Activated effector memory CD4-positive, alpha-beta T cell treated with anti-CD3 and anti-CD28 coated beads, Interleukin-2, amount 50 U/mL, for 16 hours (primary cell): ENCODE results near the gene STK39.

ENCODE experiments used
- DNase-seq: peaks from one replicate; pipeline ENCODE4 v3.0.0-alpha.2; 2020

STK39 gene

GRCh38 chr2:168155680-168156079 lies 91.7 kb downstream of the STK39 start:
- no peak for DNase-seq

- DNase-seq: no peak
Measured at GRCh38 chr2:168155046-168155445, 92.3 kb downstream of the STK39 start.

GRCh38 chr2:168152902-168153530 lies 94.4 kb downstream of the STK39 start:
- DNase-seq: no peak

GRCh38 chr2:168149986-168150385 lies 97.4 kb downstream of the STK39 start:
- no peak for DNase-seq

DNA sequence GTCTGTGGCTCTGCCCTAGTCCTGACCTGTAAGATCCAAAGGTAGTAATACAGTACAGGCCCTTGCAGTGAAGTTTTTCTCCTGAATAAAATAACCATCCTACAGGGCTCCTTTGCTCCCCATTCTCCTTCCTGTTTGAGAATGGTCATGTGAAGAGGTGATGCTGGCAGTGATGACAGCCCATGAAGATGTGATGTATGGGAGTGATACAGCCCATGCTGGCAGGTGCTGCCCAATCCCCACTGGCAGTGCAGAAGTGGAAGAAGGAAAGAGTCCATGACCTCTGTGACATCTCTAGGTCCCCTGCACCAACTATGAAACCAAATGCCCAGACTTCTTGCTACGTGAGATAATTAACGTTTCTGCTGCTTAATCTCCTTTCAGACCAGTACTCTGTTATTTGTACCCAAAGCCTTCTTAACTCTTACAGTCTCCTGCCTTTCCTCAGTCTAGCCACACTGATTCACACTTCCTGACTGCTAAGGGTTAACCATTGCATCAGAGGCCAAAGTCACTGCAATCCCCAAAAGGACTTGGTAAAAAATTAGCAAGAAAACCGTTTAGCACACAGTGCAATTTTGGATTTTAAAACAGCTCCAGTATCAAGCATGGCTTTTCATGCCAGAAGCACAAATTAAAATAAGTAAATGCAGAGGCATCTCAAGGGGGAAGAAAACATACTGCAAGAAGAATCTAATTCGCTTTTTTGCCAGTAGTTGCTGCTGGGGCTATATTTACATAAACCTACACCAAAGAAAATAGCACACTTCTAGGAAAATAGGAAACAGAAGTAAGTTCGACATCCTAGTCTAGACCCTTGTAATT lies 98.0 kb downstream of the STK39 start:
- DNase-seq: no peak

DNA sequence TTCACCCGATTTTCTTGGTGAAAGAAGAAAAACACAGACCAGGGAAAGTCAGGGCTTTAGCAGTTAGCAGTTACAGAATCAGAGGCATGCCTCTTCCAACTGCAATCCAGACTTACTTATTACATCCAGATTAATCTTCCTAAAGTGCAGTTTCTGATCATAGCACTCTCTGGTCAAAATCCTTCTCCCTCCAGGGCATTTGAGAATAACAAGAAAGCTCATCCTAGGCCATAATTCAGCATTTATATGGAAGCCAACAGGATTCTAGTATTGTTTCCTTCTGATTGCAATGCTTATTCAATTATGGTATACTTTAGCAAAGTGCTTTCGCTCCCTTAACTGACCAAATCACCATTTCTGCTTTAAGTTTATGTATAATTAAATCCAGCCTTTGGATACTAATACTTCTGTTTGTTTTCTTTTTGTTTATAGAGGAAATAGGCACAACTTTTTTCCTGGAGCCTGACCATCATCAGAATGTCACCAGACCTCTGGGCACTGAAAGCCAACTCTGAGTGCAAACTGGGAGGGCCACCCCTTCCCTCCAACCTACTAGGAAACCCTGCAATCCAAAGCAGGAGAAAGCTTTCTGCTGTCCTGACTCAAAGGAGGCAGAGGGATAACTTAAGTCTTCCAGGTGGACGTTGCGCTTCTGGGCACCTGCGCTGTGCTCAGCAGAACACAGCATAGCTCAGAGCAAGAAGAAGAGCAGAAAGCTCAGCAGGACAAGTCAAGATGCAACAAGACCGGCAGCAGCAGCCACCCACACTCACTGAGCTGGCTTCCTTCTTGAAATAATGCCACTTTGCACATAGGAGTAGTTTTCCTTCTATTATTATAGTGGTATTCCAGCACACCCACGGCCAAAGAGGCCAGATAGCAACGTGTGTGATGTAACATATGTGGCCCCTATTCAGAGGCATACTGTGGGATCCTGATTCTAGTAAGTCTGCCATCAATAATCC lies 99.3 kb downstream of the STK39 start:
- DNase-seq: no peak

DNA sequence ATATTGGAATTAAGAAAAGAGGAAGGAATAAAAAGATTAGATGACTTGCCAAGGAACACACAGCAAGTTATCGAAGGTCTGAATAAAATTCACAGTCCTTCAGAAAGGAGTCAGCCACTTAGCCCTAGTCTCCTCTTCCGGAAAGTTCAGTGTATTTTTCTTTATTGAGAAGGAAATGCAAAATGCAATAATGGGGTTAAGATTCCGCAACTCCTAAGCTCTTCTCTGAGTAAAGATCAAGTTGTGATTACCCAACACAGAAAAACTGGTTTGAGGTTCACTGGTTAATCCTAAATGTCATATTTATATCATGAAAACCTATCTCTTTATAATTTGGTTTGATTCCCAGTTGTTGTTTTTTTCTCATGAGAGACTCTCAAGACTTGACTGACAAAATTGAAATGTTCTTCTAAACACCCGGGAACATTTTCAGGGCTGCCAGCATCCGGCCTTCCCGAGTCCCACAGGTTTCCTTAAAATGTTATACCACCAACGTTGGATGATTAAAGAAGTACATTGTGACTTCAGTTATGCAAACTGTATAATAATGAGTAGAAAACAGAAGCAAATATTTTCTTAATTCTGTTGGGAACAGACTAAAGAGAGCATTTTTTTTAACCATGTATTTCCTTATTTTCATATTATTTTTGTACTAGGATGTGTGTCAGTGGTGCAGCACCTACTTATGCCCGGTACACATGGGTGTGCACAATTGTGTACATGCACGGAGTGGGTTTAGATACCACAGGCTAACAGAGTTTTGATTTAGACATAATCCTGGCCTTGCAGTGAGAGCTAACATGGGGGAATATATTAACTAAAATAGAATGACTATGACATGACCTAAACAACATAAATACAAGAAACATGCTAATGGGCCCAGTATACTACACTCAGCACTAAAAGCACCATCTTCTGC lies 100.2 kb downstream of the STK39 start:
- DNase-seq: no peak

DNA sequence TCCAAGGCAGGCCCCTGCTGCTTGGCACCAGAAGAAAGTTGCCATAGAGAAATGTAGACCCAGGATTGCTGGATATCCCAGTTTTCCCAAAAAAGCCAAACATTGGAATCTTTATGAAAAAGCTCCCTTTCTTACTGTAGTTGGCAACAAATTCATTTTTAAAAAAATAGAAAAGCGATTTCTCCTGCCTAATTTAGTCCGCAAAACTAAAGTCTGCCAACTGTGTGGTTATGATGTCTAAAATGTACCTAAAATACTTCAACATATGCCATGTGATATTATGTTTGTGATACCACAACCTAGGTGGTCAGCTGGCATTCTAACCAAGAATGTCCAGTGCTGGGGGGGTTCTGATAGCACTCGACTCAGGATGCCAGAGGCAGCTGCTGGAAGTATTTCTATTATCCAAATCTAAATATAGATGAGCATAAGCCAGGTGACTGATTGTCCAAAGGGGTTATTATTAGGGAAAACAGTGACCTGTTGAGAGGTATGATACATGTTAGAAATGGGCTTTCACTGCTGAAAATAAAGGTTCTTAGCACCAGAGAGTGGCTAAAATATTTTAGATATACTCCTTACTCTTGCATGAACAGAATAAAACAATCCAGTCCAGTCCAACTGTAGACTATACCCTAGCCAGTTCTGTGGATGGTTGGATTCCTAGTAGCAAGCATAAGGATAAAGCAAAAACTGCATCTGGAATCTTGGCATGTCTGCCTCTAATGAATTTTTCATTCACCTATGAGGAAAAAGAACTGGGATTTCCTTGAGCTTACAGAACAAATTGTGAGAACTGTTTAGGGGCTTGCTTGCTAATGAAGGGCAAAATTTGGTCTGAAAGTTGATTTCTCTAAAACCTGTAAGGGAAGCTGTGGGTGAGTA lies 101.7 kb downstream of the STK39 start:
- DNase-seq: no peak

- no peak for DNase-seq
Measured at GRCh38 chr2:168145011-168145410, 102.4 kb downstream of the STK39 start.

GRCh38 chr2:168143813-168144212 lies 103.6 kb downstream of the STK39 start:
- DNase-seq: no peak

- no peak for DNase-seq
Measured at GRCh38 chr2:168140892-168141291, 106.5 kb downstream of the STK39 start.

DNA sequence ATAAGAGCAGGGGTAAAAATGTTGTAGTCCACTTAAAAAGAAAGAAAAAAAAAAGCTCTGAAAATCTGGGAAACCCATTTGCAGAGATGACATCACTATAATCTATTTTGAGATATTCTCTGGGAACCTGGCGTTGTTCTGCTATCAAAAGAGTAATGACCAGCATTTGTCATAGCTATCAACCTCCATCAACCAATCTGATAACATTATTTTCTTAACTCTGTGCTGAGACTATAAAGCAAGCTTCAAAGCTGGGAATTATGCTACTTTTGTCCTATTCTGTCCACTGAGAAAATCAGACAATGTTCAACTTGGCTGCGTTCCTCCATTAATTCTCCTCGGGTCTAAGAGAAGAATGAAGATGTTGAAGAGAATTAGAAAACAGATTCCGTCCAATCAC lies 107.5 kb downstream of the STK39 start:
- DNase-seq: no peak

DNA sequence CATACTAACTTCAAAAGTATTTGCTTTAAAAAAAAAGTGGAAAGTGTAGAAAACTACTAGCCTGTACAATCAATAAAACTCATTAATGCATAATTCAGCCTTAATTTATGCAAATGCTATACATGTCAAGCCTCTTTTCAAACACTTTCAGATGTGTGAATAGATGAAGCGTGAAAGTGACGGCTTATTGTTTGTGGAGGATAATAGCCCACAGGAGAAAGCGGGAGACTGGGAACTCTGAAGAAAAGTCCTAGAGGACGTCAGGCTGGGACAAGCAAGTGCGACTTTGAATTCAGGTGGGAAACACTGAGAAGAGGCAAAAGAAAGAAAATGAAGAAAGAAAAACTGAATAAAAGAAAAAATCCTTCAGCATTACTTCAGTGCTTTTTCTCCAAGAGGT lies 108.5 kb downstream of the STK39 start:
- DNase-seq: no peak

- no peak for DNase-seq
Measured at GRCh38 chr2:168138374-168138773, 109.0 kb downstream of the STK39 start.

DNA sequence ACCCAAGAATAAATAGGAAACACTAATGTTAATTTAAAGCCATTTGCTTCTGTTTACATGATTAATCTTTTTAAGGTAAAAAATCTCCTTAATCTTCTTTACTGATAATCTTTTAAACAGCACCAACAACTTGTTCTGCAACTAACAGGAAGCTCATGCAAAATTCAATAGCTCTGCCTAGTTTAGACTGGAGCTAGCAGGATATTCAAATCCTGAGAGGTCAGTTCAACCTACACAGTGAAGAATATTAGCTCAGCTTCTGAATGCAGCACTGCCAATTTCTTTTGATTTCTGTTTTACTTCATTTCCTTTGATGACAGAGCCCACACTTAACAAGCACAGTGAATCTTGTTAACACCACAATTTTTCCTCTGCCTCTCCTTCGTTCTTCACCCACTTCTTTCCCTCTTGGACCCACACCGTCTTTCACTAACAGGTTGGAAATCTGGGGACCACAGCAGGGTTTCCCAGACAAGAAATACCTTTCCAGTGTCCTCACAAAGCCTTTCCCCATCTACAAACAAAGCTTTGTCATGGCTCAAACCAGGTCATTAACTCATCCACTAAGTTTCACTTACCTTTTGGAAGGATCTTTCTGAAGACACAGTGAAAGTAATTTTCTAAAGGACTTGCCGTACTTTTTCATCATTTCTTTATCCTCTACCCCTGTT lies 109.8 kb downstream of the STK39 start:
- DNase-seq: no peak

- no peak for DNase-seq
Measured at GRCh38 chr2:168136392-168136977, 110.9 kb downstream of the STK39 start.

DNA sequence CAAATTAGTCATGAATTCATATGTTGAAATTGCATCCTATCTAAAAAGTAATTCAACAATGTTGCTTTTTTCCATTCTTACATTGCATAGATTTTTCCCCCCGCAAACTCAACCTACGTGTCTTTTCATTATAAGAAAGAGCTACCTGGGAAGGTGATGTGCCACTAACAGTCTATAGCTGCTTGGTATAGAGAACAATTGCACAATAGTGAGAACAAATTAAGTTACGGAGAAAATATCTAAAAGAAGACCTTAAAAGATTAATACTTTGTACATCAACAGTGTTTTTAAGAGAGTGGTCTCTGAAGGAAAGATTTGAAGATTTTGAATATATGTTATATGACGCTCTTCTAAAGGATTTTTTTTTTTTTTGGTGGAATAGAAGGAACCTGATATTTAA lies 111.8 kb downstream of the STK39 start:
- DNase-seq: no peak

DNA sequence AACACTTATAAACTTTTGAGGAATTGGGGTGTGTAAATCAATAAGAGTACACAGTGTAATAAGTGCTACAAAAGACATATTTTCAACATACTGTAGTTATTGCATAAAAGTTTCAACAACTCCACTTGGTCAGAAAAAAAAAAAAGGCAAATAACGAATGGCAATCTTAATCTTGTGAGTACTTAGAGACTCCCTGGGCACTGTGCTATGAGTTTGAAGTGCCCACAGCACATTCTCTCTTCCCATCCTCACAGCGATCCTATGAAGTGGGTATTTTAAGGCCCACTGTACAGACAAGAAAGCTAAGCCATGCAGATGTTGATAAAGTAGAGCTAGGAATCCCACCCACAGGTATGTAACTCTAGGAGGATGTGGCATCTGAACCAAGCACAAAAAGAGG lies 112.3 kb downstream of the STK39 start:
- no peak for DNase-seq

DNA sequence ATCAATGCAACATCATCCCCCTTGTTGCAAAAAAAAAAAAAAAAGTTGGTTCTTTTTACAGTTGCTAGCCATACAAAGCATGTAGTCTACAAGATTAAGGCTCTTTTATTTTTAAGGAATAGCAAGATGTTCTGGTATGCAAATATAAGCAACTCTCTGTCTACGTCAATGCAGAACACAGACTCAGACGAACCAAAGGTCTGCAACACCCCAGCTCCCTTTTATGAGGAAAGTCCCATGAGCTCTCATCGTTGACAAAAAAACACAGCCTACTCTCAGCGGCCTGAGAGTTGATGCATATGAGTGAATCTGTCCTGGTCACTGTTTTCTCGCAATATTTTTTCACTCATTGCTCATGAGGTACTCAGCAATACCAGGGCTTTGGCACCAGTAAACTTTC lies 112.9 kb downstream of the STK39 start:
- DNase-seq: no peak

DNA sequence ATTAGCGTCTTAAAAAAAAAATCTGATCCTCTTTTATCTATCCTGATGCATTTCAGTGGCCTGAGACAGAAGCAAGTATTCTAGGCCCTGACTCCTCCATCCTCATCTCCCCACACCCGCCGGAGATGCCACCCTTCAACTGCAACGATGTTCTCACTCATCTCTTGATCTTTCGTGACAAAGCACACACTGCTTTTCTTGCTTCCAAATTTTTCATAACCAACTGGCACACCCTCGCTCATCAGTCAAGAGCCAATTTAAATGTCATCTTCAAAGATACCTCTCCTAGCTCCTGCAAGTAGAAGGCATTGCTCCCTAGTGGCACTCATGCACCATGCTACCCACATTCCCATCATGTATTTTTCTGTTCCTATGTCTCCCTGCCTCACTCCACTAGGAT lies 115.0 kb downstream of the STK39 start:
- DNase-seq: no peak
